ENCODE measurements around the gene PDCL2.

PDCL2 gene

GRCh38 chr4:55578341-55579010 lies 13.6 kb downstream of the PDCL2 start:
- no peak for DNase-seq
- H3K36me3 ChIP-seq = no peaks in the 10 kb centered on the region
- TF ChIP-seq, protein P1, sequence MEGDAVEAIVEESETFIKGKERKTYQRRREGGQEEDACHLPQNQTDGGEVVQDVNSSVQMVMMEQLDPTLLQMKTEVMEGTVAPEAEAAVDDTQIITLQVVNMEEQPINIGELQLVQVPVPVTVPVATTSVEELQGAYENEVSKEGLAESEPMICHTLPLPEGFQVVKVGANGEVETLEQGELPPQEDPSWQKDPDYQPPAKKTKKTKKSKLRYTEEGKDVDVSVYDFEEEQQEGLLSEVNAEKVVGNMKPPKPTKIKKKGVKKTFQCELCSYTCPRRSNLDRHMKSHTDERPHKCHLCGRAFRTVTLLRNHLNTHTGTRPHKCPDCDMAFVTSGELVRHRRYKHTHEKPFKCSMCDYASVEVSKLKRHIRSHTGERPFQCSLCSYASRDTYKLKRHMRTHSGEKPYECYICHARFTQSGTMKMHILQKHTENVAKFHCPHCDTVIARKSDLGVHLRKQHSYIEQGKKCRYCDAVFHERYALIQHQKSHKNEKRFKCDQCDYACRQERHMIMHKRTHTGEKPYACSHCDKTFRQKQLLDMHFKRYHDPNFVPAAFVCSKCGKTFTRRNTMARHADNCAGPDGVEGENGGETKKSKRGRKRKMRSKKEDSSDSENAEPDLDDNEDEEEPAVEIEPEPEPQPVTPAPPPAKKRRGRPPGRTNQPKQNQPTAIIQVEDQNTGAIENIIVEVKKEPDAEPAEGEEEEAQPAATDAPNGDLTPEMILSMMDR (IDR thresholded peaks at IDR 0.05; ENCODE audit: low read depth, low read length) = no peak

DNA sequence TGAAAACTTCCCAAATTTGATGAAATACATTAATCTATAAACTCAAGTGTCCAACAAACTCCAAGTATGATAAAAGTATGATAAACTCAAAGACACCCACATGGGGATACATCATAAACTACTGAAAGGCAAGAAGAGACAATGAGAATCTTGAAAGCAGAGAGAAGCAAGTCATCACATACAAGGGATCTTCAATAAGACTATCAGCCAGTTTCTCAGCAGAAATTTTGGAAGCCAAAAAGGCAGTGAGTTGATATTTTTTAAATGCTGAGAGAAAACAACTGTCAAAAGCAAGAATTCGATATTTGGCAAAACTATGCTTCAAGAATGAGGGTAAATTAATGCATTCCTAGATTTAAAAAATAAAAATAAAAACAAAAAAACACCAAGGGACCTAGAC lies 16.5 kb downstream of the PDCL2 start:
- TF ChIP-seq, protein P1 (IDR thresholded peaks at IDR 0.05; ENCODE audit: low read depth, low read length) = no peak

More at GRCh38 chr4:55578341-55579010, 13.6 kb downstream of the PDCL2 start:
- H3K4me1 ChIP-seq = no peaks in the 10 kb centered on the region
- no peaks in the 10 kb centered on the region for H3K27me3 ChIP-seq
- H3K9me3 ChIP-seq = no peaks in the 10 kb centered on the region
- no peak overlapping the region for H3K4me3 ChIP-seq (ENCODE audit: low read depth, low read length)

DNA sequence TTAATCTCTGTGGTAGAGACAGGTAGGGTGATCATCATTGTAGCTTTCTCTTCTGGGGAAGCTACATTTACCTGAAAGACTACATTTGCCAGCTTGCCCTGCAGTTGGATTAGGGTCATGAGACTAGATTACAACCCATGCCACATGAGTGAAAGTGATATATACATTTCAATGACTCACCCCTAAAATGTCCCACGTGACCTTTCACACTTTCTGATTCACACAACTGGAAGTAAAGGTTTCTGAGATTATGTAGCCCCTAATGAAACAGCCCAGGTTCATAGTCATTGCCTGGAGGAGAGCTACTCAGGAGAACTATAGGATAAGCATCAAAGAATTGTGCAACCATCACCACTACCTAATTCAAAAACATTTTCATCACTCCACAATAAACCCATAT lies 17.8 kb downstream of the PDCL2 start:
- no peak for DNase-seq
- TF ChIP-seq, protein P1 (IDR thresholded peaks at IDR 0.05; ENCODE audit: low read depth, low read length) = no peak
- Histone ChIP-seq H3K4me3 (ENCODE audit: low read depth, low read length) (no peak overlapping the region), H3K9me3 (no peaks in the 10 kb centered on the region), H3K36me3 (no peaks in the 10 kb centered on the region), H3K4me1 (no peaks in the 10 kb centered on the region), H3K27me3 (no peaks in the 10 kb centered on the region)

More for the DNA sequence above, 16.5 kb downstream of the PDCL2 start:
- DNase-seq = no peak
- Histone ChIP-seq H3K4me3 (ENCODE audit: low read depth, low read length) (no peak overlapping the region), H3K36me3 (no peaks in the 10 kb centered on the region), H3K4me1 (no peaks in the 10 kb centered on the region), H3K9me3 (no peaks in the 10 kb centered on the region), H3K27me3 (no peaks in the 10 kb centered on the region)

DNA sequence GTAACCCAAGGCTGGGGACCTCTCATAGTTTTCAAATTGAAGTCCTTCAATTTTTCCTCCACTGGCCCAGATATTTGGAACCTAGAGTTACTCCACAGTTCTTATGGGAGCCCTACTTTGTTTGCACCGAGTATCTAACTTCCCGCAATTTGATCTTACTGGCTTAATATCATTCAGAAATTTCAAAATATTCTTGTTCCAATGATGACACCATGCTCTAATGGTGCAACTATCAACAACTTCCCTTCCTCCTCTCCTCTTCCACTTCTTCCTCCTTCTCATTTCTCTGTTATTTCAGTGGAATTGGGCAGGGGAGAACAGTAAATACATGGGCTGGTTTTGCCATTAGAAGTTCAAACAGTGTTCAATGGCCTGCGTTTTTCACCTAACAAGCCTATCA lies 20.2 kb downstream of the PDCL2 start:
- no peaks in the 10 kb centered on the region for H3K27me3 ChIP-seq
- no peak for DNase-seq
- H3K4me3 ChIP-seq (ENCODE audit: low read depth, low read length) = no peak overlapping the region
- no peaks in the 10 kb centered on the region for H3K9me3 ChIP-seq
- TF ChIP-seq, protein P1 (IDR thresholded peaks at IDR 0.05; ENCODE audit: low read depth, low read length) = no peak
- no peaks in the 10 kb centered on the region for H3K4me1 ChIP-seq
- H3K36me3 ChIP-seq = no peaks in the 10 kb centered on the region

- Histone ChIP-seq H3K27me3 (no peaks in the 10 kb centered on the region), H3K4me3 (ENCODE audit: low read depth, low read length) (no peak overlapping the region), H3K9me3 (no peaks in the 10 kb centered on the region), H3K4me1 (no peaks in the 10 kb centered on the region), H3K36me3 (no peaks in the 10 kb centered on the region)
- TF ChIP-seq, protein P1 (IDR thresholded peaks at IDR 0.05; ENCODE audit: low read depth, low read length) = no peak
- DNase-seq = no peak
Observed at GRCh38 chr4:55568905-55569504, 23.0 kb downstream of the PDCL2 start.

DNA sequence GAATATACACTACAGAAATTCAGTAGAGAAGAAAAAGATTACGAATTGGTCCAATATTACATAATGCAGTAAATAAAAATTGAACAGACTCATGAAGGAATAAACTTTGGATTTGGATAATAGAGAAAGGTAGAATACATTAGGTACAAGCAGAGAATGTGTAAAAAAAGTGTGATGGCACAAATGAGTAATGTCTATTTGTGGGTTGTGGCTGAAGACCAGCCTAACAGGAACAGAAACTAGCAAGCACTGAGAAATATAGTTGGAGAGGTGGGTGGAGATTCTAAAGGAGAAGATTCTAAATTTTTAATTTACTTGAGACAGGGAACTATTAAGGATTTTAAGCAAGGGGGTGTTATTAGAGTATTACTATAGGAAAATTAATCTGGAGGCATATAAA lies 30.2 kb downstream of the PDCL2 start:
- DNase-seq = no peak
- TF ChIP-seq, protein P1 (IDR thresholded peaks at IDR 0.05; ENCODE audit: low read depth, low read length) = no peak
- H3K27me3 ChIP-seq = no peaks in the 10 kb centered on the region; the same call in 1 of the 2 replicates
- H3K4me1 ChIP-seq = no peaks in the 10 kb centered on the region
- no peaks in the 10 kb centered on the region for H3K9me3 ChIP-seq
- no peaks in the 10 kb centered on the region for H3K36me3 ChIP-seq
- no peak overlapping the region for H3K4me3 ChIP-seq (ENCODE audit: low read depth, low read length)
